IPS-15b (cell line): ENCODE data around the gene PPIG.
"Not testable (repeated sequence)": the region's sequence is repeated elsewhere in the genome, so short reads cannot be mapped to it uniquely, and the experiment has no call there.

Experiments
- H3K27me3 ChIP-seq: one replicate; pipeline ENCODE4 v1.6.1; 2013; ENCODE audit warnings: low read length; ENCODE audit not compliant: control insufficient read depth, insufficient read depth
- H3K36me3 ChIP-seq: one replicate; pipeline ENCODE4 v1.6.1; 2013; ENCODE audit warnings: low read length; ENCODE audit not compliant: control insufficient read depth, insufficient read depth
- H3K4me1 ChIP-seq: one replicate; pipeline ENCODE4 v1.6.1; 2013; ENCODE audit warnings: mild to moderate bottlenecking, low read length; ENCODE audit not compliant: control insufficient read depth, insufficient read depth
- H3K4me3 ChIP-seq: one replicate; pipeline ENCODE4 v1.5.1; 2013; ENCODE audit warnings: low read depth, low read length
- H3K9ac ChIP-seq: one replicate; pipeline ENCODE4 v1.6.1; 2013; ENCODE audit warnings: low read depth, mild to moderate bottlenecking, low read length
- H3K9me3 ChIP-seq: one replicate; pipeline ENCODE4 v1.6.1; 2013; ENCODE audit warnings: mild to moderate bottlenecking, low read length; ENCODE audit not compliant: control insufficient read depth, insufficient read depth

Gene PPIG

GRCh38 chr2:169598982-169599381 lies 14.8 kb downstream of the PPIG start:
- Histone ChIP-seq H3K9ac (no peak overlapping the region), H3K27me3 (no peaks in the 10 kb centered on the region), H3K4me1 (no peaks in the 10 kb centered on the region), H3K36me3 (no peaks in the 10 kb centered on the region), H3K9me3 (no peaks in the 10 kb centered on the region), H3K4me3 (no peak overlapping the region)

- H3K9ac ChIP-seq = no peak overlapping the region
- H3K9me3 ChIP-seq = no peaks in the 10 kb centered on the region
- H3K27me3 ChIP-seq = no peaks in the 10 kb centered on the region
- H3K4me3 ChIP-seq = no peak overlapping the region
- no peaks in the 10 kb centered on the region for H3K36me3 ChIP-seq
- no peaks in the 10 kb centered on the region for H3K4me1 ChIP-seq
Observed at GRCh38 chr2:169599568-169599967, 15.4 kb downstream of the PPIG start.

GRCh38 chr2:169609264-169609663 lies 25.1 kb downstream of the PPIG start:
- Histone ChIP-seq H3K4me1 (no peaks in the 10 kb centered on the region), H3K27me3 (no peaks in the 10 kb centered on the region), H3K9me3 (no peaks in the 10 kb centered on the region), H3K36me3 (peaks cover 18% of the 10 kb centered on the region), H3K9ac (no peak overlapping the region), H3K4me3 (no peak overlapping the region)

GRCh38 chr2:169613876-169614275 lies 29.7 kb downstream of the PPIG start:
- H3K36me3 ChIP-seq = peaks cover 12% of the 10 kb centered on the region
- H3K4me3 ChIP-seq = no peak overlapping the region
- no peak overlapping the region for H3K9ac ChIP-seq
- H3K4me1 ChIP-seq = no peaks in the 10 kb centered on the region
- no peaks in the 10 kb centered on the region for H3K27me3 ChIP-seq
- H3K9me3 ChIP-seq = no peaks in the 10 kb centered on the region

- not testable (repeated sequence) for H3K36me3 ChIP-seq
Observed at GRCh38 chr2:169615982-169616381, 31.8 kb downstream of the PPIG start.

GRCh38 chr2:169619946-169620345 lies 35.8 kb downstream of the PPIG start:
- Histone ChIP-seq H3K27me3 (no peaks in the 10 kb centered on the region), H3K36me3 (peaks cover 6% of the 10 kb centered on the region), H3K4me1 (no peaks in the 10 kb centered on the region), H3K9ac (no peak overlapping the region), H3K9me3 (no peaks in the 10 kb centered on the region), H3K4me3 (no peak overlapping the region)

More at GRCh38 chr2:169615982-169616381, 31.8 kb downstream of the PPIG start:
- not testable (repeated sequence) for H3K9me3 ChIP-seq, H3K4me1 ChIP-seq, H3K27me3 ChIP-seq, H3K9ac ChIP-seq, H3K4me3 ChIP-seq

- Histone ChIP-seq H3K27me3 (no peaks in the 10 kb centered on the region), H3K36me3 (peaks cover 2% of the 10 kb centered on the region), H3K4me3 (no peak overlapping the region), H3K4me1 (no peaks in the 10 kb centered on the region), H3K9ac (no peak overlapping the region), H3K9me3 (no peaks in the 10 kb centered on the region)
Observed at GRCh38 chr2:169620509-169620908, 36.4 kb downstream of the PPIG start.

GRCh38 chr2:169623235-169623634 lies 39.1 kb downstream of the PPIG start:
- Histone ChIP-seq H3K27me3 (no peaks in the 10 kb centered on the region), H3K4me1 (no peaks in the 10 kb centered on the region), H3K9ac (no peak overlapping the region), H3K36me3 (no peaks in the 10 kb centered on the region), H3K9me3 (no peaks in the 10 kb centered on the region), H3K4me3 (no peak overlapping the region)

GRCh38 chr2:169625781-169626180 lies 41.6 kb downstream of the PPIG start:
- H3K9ac ChIP-seq = no peak overlapping the region
- H3K4me3 ChIP-seq = no peak overlapping the region
- no peaks in the 10 kb centered on the region for H3K36me3 ChIP-seq
- H3K4me1 ChIP-seq = no peaks in the 10 kb centered on the region
- no peaks in the 10 kb centered on the region for H3K27me3 ChIP-seq
- H3K9me3 ChIP-seq = no peaks in the 10 kb centered on the region

GRCh38 chr2:169636440-169637097 lies 52.4 kb downstream of the PPIG start:
- H3K9ac ChIP-seq = no peak overlapping the region
- no peaks in the 10 kb centered on the region for H3K27me3 ChIP-seq
- H3K4me1 ChIP-seq = no peaks in the 10 kb centered on the region
- H3K36me3 ChIP-seq = no peaks in the 10 kb centered on the region
- no peaks in the 10 kb centered on the region for H3K9me3 ChIP-seq
- no peak overlapping the region for H3K4me3 ChIP-seq

- Histone ChIP-seq H3K4me3 (no peak overlapping the region), H3K9ac (no peak overlapping the region), H3K36me3 (no peaks in the 10 kb centered on the region), H3K4me1 (no peaks in the 10 kb centered on the region), H3K9me3 (no peaks in the 10 kb centered on the region), H3K27me3 (no peaks in the 10 kb centered on the region)
Observed at GRCh38 chr2:169637620-169638019, 53.5 kb downstream of the PPIG start.

GRCh38 chr2:169640104-169640503 lies 56.0 kb downstream of the PPIG start:
- no peaks in the 10 kb centered on the region for H3K36me3 ChIP-seq
- no peak overlapping the region for H3K4me3 ChIP-seq
- H3K27me3 ChIP-seq = no peaks in the 10 kb centered on the region
- H3K4me1 ChIP-seq = no peaks in the 10 kb centered on the region
- no peak overlapping the region for H3K9ac ChIP-seq
- H3K9me3 ChIP-seq = no peaks in the 10 kb centered on the region
